Activated B cell treated with CpG ODN at 0.5 μM for 24 hours (primary cell): ENCODE results near the gene GRB7. TPM values are rescaled to one million over a fixed set of nuclear protein-coding genes. Genes with fewer than 3 reads are reported as not detected.
A peak's percentile ranks its signal among the peaks of the same experiment; 100 is the strongest.

Experiments used
- ATAC-seq: fragments of 200-7000 bp; cut with Tn5 transposase; one replicate; pipeline ENCODE4 v1.10.0; 2021; ENCODE audit warnings: low read depth, mild to moderate bottlenecking, moderate library complexity
- CTCF ChIA-PET: fragments of 350-600 bp; sonication (Branson Sonifier 250); formaldehyde crosslinking; loops from one replicate; lab custom pipeline; 2021; ENCODE audit warnings: antibody characterized with exemption; lab: Charles Lee
- POLR2A ChIA-PET: fragments of 350-600 bp; sonication (Branson Sonifier 250); formaldehyde crosslinking; loops from one replicate; lab custom pipeline; 2021; ENCODE audit warnings: antibody characterized with exemption; lab: Charles Lee
- DNase-seq: peaks from one replicate; pipeline ENCODE4 v3.0.0; 2022
- H3K27ac Mint-ChIP-seq: one replicate; pipeline ENCODE4 v1.8.0; 2020; ENCODE audit warnings: mixed read lengths
- H3K27me3 Mint-ChIP-seq: one replicate; pipeline ENCODE4 v1.8.0; 2021; ENCODE audit warnings: mixed read lengths
- H3K36me3 Mint-ChIP-seq: one replicate; pipeline ENCODE4 v1.8.0; 2021; ENCODE audit warnings: low read depth, mixed read lengths
- H3K4me1 Mint-ChIP-seq: one replicate; pipeline ENCODE4 v1.8.0; 2021; ENCODE audit warnings: mixed read lengths
- H3K4me3 Mint-ChIP-seq: one replicate; pipeline ENCODE4 v1.8.0; 2020; ENCODE audit warnings: mild to moderate bottlenecking, mixed read lengths
- H3K9me3 Mint-ChIP-seq: one replicate; pipeline ENCODE4 v1.8.0; 2020; ENCODE audit warnings: mixed read lengths
- intact Hi-C: fragments of 100-400 bp; cut with micrococcal nuclease; formaldehyde crosslinking; loops from one replicate; pipeline ENCODE4 v1.15.1; 2024
- total RNA-seq: library from RNA; stranded (reverse); gene quantifications from 2 replicates; pipeline ENCODE4 v1.2.3, GENCODE V29; 2022
- TF ChIP-seq, protein P1 (sequence below): fragments of 200-600 bp; IDR thresholded peaks from one replicate; pipeline ENCODE4 v1.8.0; 2022; ENCODE audit warnings: antibody characterized with exemption, mild to moderate bottlenecking

The GRB7 gene
- total RNA-seq, 1 donor from 2014 or later: 0.44 TPM

DNA sequence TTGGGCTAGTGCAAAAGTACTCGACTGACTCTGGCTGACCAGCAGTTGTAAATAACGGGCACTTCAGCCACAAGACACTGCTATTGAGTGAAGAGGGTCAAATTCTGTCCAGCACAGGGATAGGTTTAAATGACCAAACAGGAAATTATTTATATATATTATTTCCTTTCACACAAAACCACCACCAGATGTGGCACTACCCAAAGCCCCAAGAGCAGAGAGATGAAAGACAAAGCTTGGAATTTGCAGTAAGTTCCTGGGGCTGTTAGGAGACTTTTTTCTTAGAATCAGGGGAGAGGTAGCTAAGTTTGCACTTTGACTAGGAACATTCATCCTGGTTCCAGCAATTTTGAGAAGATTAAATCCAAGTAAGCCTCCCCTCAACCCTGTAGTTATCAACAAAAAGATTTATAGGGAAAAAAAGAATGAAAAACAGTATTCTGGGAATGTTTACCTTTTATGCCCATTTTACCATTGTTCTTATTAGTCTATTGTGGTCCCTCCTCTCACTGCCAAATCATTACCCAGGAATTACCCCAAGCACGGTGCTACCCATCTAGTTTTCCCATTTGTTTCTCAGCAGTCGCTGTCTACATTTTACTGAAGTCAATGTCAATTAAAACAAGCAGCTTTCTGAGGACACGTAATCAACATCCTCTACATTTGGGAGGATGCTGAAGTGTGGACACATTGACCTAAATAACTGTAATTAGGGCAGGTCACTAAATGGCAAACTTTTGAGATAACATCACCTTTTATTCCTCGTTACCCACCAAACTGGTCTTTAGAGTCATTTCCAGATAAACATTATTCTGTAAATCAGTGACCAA, 43.5 kb downstream of the GRB7 start:
- Mint-ChIP-seq H3K4me1 (peaks cover 89% of the 10 kb centered on the region), H3K36me3 (peaks cover 79% of the 10 kb centered on the region), H3K9me3 (no peaks in the 10 kb centered on the region), H3K27ac (peak overlapping the region; percentile 79), H3K27me3 (no peaks in the 10 kb centered on the region), H3K4me3 (peak overlapping the region; percentile 35)
- intact Hi-C loops: no loop called here
- DNase-seq: no peak
- ChIA-PET CTCF (interaction anchor here (0.6 to 3.3 kb wide), 4 partner anchors 12 to 628 kb away, joined by 3 to 12 read pairs (median 6); no protein-coding TSS in a partner anchor), POLR2A (interaction anchor here (0.6 to 13.9 kb wide), 9 partner anchors 11 to 84 kb away, joined by 3 to 308 read pairs (median 5); no protein-coding TSS in a partner anchor)
- TF ChIP-seq, protein P1, sequence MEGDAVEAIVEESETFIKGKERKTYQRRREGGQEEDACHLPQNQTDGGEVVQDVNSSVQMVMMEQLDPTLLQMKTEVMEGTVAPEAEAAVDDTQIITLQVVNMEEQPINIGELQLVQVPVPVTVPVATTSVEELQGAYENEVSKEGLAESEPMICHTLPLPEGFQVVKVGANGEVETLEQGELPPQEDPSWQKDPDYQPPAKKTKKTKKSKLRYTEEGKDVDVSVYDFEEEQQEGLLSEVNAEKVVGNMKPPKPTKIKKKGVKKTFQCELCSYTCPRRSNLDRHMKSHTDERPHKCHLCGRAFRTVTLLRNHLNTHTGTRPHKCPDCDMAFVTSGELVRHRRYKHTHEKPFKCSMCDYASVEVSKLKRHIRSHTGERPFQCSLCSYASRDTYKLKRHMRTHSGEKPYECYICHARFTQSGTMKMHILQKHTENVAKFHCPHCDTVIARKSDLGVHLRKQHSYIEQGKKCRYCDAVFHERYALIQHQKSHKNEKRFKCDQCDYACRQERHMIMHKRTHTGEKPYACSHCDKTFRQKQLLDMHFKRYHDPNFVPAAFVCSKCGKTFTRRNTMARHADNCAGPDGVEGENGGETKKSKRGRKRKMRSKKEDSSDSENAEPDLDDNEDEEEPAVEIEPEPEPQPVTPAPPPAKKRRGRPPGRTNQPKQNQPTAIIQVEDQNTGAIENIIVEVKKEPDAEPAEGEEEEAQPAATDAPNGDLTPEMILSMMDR: no peak
- ATAC-seq: no peak

DNA sequence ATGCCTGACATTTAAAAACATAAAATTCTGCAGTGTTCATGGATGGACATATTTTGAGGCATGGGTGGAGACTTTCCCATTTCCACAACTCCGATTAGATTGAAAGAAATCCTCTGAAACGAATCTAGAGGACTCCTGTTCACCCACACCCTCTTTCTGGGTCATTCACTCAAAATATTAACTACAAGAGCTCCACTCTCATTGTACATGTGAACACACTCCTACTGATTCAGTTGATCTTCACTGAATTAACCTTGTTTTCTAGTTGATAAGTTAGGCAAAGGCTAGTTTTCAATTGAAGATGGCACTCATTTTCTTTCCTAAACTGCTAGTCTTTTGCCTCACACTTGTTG, 44.1 kb downstream of the GRB7 start:
- no peaks in the 10 kb centered on the region for H3K9me3 Mint-ChIP-seq
- POLR2A ChIA-PET: interaction anchor here (1.6 to 13.9 kb wide), 4 partner anchors 11 to 40 kb away, joined by 4 to 308 read pairs (median 20); no protein-coding TSS in a partner anchor
- DNase-seq (no peak), ATAC-seq (no peak)
- peak overlapping the region; percentile 79 for H3K27ac Mint-ChIP-seq
- peaks cover 77% of the 10 kb centered on the region for H3K36me3 Mint-ChIP-seq
- TF ChIP-seq, protein P1: no peak
- H3K4me3 Mint-ChIP-seq: peak overlapping the region; percentile 35
- peaks cover 89% of the 10 kb centered on the region for H3K4me1 Mint-ChIP-seq
- CTCF ChIA-PET: interaction anchor here (3.3 kb wide), 1 partner anchor 27 kb away, joined by 12 read pairs; no protein-coding TSS in a partner anchor
- no peaks in the 10 kb centered on the region for H3K27me3 Mint-ChIP-seq
- intact Hi-C loops: no loop called here

DNA sequence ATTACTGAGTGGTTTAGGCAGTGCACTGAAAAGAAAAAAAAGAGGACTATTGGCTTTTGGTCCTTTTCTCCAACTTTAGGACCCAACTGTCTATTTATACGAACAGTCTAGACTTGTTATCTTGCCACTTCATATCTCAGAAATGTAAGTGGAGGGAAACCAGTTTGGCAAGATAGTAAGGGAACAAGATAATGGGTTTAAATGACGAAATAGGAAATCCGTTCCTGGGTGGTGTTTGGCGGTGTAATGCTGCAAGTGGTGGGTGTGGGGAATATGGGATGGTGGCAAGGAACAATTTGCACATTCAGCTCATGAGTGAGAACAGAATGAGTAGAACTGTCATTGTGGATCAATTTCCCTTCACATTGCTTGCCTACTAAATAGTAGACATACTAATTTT, 44.7 kb downstream of the GRB7 start:
- DNase-seq (no peak), ATAC-seq (no peak)
- no peak overlapping the region for H3K4me3 Mint-ChIP-seq
- peaks cover 77% of the 10 kb centered on the region for H3K36me3 Mint-ChIP-seq
- H3K27me3 Mint-ChIP-seq: no peaks in the 10 kb centered on the region
- ChIA-PET CTCF (interaction anchor here (3.3 kb wide), 1 partner anchor 27 kb away, joined by 12 read pairs; no protein-coding TSS in a partner anchor), POLR2A (interaction anchor here (1.5 to 13.9 kb wide), 5 partner anchors 10 to 39 kb away, joined by 4 to 308 read pairs (median 6); no protein-coding TSS in a partner anchor)
- peaks cover 89% of the 10 kb centered on the region for H3K4me1 Mint-ChIP-seq
- intact Hi-C loops: no loop called here
- peak overlapping the region; percentile 79 for H3K27ac Mint-ChIP-seq
- TF ChIP-seq, protein P1: no peak
- H3K9me3 Mint-ChIP-seq: no peaks in the 10 kb centered on the region

DNA sequence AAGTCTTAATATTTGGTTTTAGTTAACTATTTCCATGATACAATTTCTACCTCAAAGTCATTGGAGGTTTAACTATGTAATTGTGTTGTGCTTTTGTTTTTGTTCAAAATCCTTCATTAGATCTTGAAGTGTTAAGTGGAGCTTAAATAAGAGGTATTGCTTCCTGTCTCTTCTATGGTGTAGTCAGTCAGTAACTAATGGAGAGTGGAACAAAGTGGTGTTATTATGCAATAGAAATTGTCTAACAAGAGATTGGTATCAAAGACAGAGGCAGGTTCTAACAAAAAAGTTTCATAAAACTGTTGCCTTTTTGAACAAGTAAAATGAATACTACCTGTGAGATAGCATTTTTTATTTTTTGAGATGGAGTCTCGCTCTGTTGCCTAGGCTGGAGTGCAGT, 45.2 kb downstream of the GRB7 start:
- CTCF ChIA-PET: no interaction called here
- TF ChIP-seq, protein P1: no peak
- H3K27ac Mint-ChIP-seq: peak overlapping the region; percentile 79
- ATAC-seq (no peak), DNase-seq (no peak)
- H3K9me3 Mint-ChIP-seq: no peaks in the 10 kb centered on the region
- peak overlapping the region; percentile 48 for H3K4me3 Mint-ChIP-seq
- peaks cover 77% of the 10 kb centered on the region for H3K36me3 Mint-ChIP-seq
- intact Hi-C loops: no loop called here
- no peaks in the 10 kb centered on the region for H3K27me3 Mint-ChIP-seq
- POLR2A ChIA-PET: interaction anchor here (1.5 to 13.9 kb wide), 4 partner anchors 10 to 39 kb away, joined by 4 to 308 read pairs (median 5); no protein-coding TSS in a partner anchor
- peaks cover 89% of the 10 kb centered on the region for H3K4me1 Mint-ChIP-seq

DNA sequence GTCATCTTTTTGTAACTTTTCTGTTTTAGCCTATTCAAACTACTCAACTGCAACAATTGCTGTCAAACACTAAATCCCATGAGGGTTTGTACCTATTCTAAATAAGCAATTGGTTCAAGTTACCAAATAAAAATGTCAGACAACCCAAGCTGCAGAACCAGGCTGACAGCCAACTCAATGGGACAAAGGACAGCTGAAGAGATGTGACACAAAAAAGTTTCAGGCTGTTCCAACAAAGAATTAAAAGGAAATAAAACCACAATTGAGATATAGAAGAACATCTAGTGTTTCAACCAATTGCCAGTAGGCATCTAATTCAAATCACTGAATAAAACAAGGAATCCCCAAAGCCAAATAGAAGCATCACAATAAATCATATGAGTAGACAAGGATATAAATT, 49.3 kb downstream of the GRB7 start:
- DNase-seq: no peak
- peaks cover 88% of the 10 kb centered on the region for H3K4me1 Mint-ChIP-seq
- ChIA-PET CTCF (interaction anchor here (1.4 kb wide), 2 partner anchors 9 to 41 kb away, joined by 3 to 4 read pairs; no protein-coding TSS in a partner anchor), POLR2A (interaction anchor here (0.7 to 13.9 kb wide), 6 partner anchors 8 to 52 kb away, joined by 3 to 308 read pairs (median 4); no protein-coding TSS in a partner anchor)
- TF ChIP-seq, protein P1: no peak
- intact Hi-C loops: no loop called here
- H3K27me3 Mint-ChIP-seq: no peaks in the 10 kb centered on the region
- H3K4me3 Mint-ChIP-seq: peak overlapping the region; percentile 17
- no peaks in the 10 kb centered on the region for H3K9me3 Mint-ChIP-seq
- peaks cover 85% of the 10 kb centered on the region for H3K36me3 Mint-ChIP-seq
- H3K27ac Mint-ChIP-seq: peak overlapping the region; percentile 41
- ATAC-seq: no peak
